HUDEP-2 (cell line): ENCODE results near the gene TXNL4B.
"Not testable (repeated sequence)": the region's sequence is repeated elsewhere in the genome, so short reads cannot be mapped to it uniquely, and the experiment has no call there.

Experiments
- DNase-seq, 76 experiments: peaks; one replicate each; lab custom pipeline; 2025; ENCODE audit not compliant: unreplicated experiment in 76 of 76; lab: John Stamatoyannopoulos, UW

The TXNL4B gene

DNA sequence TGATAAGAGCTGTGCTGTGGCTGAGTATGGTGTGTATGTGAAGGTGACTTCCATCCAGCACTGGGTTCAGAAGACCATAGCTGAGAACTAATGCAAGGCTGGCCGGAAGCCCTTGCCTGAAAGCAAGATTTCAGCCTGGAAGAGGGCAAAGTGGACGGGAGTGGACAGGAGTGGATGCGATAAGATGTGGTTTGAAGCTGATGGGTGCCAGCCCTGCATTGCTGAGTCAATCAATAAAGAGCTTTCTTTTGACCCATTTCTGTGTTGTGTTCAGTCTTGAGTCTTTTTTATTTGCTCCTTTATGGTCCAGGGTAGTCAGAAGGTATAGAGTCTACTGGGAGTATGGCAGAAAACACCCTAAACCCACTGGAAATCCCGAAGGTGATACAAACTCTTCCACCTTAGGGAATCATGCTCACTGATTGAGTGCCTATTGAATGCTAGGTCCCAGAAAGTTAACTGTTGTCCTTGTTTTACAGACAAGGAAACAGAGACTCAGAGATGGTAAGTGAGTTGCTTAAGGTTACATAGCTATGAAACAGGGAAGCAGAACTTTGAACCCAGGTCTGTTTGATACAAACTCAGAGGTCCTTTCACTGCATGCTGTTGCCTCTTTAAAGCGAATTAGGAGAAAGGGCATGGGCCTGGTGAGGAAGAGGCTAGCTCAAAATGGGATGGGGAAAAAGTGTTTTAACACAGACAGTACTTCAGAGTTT is 16.3 kb downstream of the TXNL4B start:
- DNase-seq, result not testable (repeated sequence)

DNA sequence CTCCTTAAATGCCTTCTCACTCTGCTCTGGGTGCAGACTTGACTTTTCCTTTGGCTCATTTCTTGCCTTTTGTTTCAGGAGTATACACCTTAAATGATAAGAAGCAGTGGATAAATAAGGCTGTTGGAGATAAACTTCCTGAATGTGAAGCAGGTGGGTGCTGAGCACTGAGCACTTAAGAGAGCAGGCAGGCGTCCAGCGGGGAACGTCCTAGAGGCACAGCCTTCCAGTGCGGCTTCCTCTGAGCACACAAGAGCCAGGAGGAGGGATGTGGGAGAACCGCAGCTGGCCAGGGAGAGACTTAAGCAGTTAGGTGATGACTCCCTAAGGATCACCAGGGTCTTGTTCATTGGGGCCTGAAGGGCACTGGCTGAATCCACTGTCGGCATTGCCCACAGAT is 18.4 kb downstream of the TXNL4B start:
- not testable (repeated sequence) for DNase-seq

DNA sequence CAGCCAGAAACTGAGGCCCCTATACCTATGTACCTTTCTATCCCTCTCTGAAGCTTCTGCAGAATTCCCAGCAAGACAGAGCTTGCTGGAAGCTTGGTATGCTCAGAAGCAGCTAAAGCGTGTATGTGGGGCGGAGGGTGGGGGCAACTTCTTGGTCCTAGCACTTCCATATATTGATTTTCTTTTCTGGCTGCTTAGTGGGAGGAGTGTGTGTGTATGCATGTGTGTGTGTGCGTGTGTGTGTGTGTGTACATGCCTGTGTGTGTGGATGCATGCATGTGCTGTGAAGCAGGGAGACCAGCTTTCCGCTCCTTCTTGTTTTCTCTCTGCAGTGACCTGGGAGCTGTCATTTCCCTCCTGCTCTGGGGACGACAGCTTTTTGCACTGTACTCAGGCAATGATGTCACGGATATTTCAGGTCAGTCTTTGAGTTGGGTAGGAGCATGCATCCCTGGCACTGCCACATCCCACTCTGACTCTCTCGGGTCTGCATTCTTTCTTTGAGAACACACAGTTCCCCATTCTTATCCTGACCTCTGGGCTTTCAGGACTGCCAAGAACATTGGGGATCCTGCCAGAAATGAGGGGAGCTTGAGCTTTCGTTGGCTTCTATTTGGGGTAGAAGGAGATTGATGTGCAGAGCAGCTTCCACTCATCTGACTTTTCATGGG is 19.7 kb downstream of the TXNL4B start:
- DNase-seq, result no peak

DNA sequence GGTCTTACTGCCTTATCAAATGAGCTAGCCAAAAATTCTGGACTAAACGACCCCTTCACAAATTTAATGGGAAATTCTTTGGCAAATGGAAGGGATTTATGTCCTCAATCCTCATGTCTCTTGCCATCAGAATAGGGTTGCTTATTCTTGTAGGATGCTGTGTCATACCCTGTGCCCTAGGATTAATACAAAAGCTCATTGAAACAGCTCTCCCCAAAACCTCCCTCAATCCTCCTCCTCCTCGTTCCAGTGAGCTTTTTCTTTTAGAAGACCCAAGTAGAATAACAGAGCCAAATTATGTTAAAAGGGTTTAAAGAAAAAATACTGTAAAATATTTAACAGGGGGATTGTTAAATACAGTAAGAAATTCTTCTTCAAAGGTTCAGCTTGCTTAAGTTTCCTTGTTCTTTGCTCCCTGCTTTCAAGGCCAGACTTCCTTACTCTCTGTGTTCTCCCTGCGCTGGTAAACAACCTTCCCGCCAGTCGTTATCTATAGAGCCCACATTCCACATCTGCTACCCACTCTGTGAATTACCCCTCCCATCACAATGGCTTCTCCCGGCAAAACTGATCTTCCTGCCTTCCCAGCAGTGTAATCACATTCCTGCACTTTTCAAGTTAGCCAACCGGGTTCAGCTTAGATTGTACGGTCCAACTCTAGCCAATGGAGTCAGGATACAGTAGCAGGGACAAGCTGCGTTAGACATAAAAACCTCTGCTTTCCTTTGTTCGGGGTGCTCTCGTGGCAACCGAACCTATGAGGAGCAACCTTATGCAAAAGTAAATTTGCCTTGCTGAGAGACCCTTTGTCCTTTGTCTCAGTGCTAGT is 20.7 kb downstream of the TXNL4B start:
- DNase-seq, result no peak

DNA sequence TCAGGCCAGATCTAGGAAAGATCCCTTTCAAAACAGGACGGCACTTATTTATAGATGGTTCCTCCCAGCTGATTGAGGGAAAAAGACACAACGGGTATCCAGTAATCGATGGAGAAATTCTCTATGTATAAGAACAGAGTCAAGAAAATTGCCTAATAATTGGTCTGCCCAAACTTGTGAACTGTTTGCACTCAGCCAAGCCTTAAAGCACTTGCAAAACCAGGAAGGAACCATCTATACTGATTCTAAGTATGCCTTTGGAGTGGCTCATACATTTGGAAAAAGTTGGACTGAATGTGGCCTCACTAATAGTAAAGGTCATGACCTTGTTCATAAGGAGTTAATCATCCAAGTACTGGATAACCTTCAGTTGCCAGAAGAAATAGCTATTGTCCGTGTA is 24.5 kb downstream of the TXNL4B start:
- DNase-seq, result no peak

DNA sequence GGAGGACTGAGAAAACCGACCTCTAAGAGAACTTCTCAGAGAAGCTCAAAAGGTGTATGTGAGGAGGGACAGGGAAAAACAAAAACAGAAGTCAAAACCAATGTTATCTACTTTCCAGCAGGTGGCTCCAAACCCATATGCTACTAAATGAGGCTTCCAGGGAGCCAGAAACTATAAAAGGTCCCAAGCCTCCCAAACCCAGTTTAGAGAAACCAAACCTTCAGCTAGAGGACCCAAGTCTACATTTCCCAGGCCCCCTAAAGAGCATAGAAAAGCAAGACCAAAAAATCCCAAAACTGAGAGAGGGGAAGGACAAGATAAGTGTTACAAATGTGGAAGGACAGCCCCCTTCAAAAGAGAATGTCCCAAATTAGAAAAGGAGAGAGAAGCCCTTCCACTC is 26.7 kb downstream of the TXNL4B start:
- peak in 27 of 76 experiments; percentile 1 to 53 (median 26) for DNase-seq

DNA sequence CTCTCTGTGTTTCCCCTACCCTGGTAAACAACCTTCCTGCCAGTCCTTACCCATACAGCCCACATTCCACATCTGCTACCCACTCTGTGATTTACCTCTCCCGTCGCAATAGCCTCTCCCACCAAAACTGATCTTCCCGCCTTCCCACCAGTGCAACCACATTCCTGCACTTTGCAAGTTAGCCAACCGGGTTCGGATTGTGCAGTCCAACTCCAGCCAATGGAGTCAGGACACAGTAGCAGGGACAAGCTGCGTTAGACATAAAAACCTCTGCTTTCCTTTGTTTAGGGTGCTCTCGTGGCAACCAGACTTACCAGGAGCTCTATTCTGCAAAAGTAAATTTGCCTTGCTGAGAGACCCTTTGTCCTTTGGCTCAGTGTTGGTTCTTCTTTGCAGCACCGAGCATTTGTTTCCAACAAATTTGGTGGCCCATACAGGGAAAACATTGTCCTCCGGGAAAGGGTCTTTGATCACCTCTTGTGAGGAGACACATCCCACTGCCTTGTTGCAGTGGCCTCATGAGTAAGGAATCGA is 29.0 kb downstream of the TXNL4B start:
- DNase-seq, result no peak

DNA sequence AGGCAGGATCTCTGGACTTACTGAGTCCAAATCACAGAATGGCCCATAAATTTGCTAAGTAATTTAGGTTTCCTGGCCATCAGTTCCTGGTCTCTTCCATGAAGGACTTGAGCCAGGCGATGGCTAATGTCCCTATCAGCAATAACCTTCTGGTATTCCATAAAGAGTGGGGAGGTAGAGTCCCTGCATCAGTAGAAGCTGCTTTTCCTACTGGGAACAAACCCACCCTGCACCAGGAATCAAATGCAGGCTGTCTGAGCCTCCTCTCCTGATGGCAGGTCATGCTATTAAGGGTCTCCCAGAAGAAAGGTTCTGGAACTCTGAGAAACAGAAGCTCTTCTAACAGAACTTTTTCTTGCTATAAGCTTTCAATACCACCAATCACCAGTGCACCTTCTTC is 31.9 kb downstream of the TXNL4B start:
- no peak for DNase-seq

DNA sequence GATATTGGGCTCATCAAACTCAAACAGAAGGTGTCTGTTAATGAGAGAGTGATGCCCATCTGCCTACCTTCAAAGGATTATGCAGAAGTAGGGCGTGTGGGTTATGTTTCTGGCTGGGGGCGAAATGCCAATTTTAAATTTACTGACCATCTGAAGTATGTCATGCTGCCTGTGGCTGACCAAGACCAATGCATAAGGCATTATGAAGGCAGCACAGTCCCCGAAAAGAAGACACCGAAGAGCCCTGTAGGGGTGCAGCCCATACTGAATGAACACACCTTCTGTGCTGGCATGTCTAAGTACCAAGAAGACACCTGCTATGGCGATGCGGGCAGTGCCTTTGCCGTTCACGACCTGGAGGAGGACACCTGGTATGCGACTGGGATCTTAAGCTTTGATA is 33.0 kb downstream of the TXNL4B start:
- DNase-seq, result no peak

DNA sequence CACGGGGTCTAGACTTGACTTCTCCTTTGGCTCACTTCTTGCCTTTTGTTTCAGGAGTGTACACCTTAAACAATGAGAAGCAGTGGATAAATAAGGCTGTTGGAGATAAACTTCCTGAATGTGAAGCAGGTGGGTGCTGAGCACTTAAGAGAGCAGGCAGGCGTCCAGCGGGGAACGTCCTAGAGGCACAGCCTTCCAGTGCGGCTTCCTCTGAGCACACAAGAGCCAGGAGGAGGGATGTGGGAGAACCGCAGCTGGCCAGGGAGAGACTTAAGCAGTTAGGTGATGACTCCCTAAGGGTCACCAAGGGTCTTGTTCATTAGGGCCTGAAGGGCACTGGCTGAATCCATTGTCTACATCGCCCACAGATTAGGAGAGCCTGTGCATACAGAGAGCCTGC is 34.4 kb downstream of the TXNL4B start:
- not testable (repeated sequence) for DNase-seq

DNA sequence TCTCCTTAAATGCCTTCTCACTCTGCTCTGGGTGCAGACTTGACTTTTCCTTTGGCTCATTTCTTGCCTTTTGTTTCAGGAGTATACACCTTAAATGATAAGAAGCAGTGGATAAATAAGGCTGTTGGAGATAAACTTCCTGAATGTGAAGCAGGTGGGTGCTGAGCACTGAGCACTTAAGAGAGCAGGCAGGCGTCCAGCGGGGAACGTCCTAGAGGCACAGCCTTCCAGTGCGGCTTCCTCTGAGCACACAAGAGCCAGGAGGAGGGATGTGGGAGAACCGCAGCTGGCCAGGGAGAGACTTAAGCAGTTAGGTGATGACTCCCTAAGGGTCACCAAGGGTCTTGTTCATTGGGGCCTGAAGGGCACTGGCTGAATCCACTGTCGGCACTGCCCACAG is 36.1 kb downstream of the TXNL4B start:
- not testable (repeated sequence) for DNase-seq

DNA sequence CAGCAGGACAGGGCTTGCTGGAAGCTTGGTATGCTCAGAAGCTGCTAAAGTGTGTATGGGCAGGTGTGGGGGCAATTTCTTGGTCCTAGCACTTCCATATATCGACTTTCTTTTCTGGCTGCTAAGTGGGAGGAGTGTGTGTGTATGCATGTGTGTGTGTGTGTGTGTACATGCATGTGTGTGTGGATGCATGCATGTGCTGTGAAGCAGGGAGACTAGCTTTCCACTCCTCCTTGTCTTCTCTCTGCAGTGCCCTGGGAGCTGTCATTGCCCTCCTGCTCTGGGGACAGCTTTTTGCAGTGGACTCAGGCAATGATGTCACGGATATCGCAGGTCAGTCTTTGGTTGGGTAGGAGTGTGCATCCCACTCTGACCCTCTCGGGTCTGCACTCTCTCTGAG is 37.5 kb downstream of the TXNL4B start:
- no peak for DNase-seq

DNA sequence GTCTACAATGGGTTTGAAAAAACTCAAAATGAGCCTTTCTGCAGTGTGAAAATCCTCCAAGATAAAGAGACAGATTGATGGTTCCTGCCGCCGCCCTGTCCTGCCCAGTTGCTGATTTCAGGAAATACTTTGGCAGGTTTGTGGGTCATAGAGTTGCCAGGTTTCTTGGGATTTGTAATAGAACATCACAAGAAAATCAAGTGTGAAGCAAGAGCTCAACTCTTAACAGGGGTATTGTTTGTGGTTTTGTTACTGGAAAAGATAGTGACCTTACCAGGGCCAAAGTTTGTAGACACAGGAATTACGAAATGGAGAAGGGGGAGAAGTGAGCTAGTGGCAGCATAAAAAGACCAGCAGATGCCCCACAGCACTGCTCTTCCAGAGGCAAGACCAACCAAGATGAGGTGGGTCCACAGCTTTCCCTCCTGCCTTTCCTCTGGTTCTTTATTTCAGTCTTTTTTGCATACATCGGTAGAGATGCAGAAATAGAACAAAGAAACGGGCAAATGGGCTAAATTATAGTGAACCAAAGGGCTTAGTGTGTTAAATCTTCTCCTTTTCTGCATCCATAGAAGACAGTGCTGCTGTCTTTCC is 39.1 kb downstream of the TXNL4B start, which contains the start of gene HP:
Gene HP (plus strand): TSS at position 252 of the 594 bp plus-strand sequence. CDS start 148 bp downstream, at position 400.
- DNase-seq, result not testable (repeated sequence)

DNA sequence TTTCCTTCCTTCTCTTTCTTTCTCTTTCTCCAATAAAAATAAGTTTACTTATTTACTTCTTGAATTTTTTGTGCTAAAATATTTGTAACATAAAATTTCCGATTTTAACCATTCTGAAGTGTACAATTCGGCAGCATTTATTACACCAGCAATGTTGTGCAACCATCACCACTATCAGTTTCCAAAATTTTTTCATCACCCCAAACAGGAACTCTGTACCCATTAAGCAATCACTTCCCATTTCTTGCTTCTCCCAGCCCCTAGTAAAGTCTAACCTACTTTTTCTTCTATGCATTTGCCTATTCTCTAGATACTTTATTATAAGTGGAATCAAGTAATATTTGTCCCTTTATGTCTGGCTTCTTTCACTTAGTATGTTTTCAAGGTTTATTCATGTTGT is 41.6 kb downstream of the TXNL4B start:
- no peak for DNase-seq

DNA sequence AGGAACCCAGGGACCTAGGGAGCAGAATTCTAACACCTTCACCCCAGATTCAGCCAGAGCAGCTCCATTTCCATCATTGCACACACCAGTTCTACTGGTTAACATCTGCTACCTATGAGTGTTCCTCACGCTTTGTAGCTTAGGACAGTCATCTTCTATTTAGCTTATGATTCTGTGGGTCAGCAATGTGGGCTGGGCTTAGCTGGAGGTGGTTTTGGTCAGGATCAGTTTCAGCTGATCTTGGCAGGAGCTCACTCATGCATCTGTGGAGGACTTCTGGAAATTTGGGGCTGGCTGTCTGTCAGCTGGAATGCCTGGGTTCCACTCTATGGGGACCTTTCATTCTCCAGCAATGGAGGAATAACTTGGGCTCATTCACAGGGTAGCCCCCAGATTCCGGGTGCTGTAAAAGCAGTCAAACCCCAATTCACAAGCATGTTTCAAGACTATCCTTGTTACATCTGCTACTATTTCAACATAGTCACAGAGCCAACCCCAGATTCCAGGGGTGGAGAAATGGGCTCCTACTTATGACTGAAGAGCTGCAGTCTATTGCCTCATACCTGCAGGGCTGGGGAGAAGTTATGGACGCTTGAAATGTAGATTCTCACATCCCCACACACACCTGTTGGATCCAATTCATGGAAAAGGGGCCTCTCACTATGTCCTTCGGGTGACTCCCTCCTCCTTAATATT is 42.5 kb downstream of the TXNL4B start:
- DNase-seq, result no peak

DNA sequence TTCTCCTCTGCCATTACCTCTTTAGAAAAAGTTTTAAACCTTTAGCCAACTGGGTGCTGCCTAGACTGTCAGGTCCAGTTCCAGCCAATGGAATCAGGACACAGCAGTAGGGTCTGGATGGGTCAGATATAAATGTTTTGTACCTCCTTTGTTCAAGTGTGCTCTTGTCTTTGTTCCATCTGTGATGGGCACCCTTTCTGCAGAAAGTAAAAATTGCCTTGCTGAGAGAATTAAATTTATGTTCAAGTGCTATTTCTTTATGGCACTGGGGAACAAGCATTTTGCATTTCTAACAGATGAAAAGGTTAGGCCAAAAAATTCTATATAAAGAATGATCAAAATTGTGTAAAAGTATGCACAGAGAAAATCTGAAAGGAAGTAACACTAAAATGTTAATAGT is 44.3 kb downstream of the TXNL4B start:
- no peak for DNase-seq

DNA sequence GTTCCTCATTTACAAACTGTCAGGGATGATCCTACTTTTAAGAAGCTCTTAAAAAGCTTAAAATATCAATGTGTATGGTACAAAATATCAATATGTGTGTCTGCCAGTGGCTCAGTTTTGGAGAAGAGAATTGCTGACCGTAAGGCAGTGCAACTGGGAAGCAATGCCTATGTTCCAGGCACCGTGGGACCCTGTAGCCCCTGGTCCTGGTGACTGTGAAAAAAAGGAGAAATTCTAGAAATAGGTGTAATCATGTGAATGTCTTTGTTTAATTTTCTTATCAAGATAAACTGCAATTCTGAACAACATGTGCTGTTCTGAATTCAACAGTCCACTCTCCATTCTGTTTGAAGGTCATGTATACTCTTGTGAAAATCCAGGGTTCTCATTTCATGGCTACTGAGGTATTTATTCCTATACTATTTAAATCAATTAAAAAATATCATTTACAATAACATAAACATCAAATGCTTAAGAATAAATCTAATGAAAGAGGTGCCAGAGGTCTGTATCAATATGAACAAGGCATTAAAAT is 48.5 kb downstream of the TXNL4B start:
- DNase-seq, result no peak

DNA sequence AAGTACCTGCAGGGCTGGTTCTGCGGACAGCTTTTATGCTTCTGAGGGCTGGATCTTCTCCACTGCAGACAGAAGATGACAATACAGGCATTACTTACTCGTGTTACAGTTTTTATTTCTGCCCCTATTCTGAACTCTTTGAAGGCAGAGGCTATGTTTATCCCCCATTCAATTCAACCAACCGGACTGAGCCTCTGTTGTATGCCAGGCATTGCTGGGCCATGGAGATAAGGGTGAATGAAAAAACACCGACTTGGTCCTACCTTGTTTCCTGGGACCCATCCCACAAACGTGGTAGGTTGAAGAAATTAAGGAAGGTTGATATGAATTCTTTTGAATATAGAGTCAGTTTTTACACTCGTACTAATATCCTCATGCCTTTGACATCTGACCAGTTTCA is 49.1 kb downstream of the TXNL4B start:
- DNase-seq, result peak in 19 of 76 experiments; percentile 3 to 35 (median 12)

DNA sequence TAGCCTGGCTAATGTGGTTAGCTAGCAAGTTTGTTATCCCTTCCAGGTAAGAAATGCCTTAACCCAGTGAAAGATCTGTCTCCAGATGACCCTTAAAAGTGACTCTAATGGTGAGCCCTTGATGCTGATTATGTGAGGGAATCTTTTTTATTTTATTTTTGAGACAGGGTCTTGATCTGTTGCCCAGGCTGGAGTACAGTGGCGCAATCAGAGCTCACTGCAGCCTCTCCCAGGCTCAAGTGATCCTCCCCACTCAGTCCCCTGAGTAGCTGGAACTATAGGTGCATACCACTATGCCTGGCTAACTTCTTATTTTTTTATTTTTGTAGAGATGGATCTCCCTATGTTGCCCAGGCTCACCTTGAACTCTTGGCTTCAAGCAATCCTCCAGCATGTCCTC is 49.9 kb downstream of the TXNL4B start:
- no peak for DNase-seq

DNA sequence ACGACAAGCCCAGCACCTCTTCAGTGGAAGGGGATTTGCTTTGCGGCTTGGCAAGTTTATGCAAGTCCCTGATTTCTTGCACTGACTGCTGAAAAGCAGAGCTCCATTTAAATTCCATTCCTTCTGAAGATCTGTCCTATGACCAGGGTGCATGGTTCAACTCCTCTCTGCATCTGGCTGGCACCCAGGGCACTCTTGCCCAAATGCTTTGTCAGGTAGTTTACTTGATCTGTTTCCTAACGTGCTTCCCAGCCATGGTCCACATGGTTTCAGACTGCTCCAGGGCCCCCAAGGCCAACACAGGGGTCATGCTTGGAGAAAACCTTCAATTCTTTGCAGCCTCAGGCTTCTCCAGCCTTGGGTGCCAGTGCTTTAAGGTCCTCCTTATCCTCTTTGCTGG is 50.4 kb downstream of the TXNL4B start:
- no peak for DNase-seq
